ENCODE data around the gene CLK3.
"Not testable (repeated sequence)": the region's sequence is repeated elsewhere in the genome, so short reads cannot be mapped to it uniquely, and the experiment has no call there.

Gene CLK3

GRCh38 chr15:74621936-74622335 lies 6.3 kb downstream of the CLK3 start:
- no peak for DNase-seq (ENCODE audit: low read depth)

- DNase-seq (ENCODE audit: low read depth), result no peak
Measured at GRCh38 chr15:74622758-74623157, 7.1 kb downstream of the CLK3 start.

DNA sequence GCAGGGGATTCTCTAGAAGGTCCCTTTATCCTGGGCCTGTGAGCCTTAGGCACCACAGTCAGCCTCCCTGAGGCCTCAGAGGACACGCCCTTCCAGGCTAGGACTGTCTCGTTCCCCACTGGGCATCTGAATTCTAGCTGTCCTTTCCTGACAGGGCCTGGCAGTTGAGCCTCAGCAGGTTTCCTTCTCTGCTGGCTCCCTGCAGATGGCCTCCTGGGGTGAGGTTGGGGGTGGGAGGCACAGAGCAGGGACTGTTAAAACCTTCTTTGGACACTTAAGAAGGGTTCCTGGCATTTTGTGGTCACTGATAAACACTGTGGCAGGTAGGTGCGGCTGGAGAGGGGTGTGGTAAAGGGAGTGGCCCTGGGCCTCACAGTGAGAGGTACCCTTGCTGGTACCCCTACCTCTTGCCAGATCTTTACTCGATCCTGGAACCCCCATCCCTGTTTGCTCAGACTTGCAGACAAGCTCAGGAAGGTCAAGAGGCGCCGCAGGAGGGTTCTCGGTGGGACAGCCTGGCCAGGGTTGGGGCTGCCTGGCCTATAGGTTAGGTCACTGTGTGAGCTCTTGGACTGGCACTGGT lies 8.5 kb downstream of the CLK3 start:
- DNase-seq (ENCODE audit: low read depth), result no peak

GRCh38 chr15:74625693-74626092 lies 10.1 kb downstream of the CLK3 start:
- DNase-seq (ENCODE audit: low read depth), result no peak

- no peak for DNase-seq (ENCODE audit: low read depth)
Measured at GRCh38 chr15:74626336-74626735, 10.7 kb downstream of the CLK3 start.

GRCh38 chr15:74626752-74627692 lies 11.4 kb downstream of the CLK3 start:
- no peak for DNase-seq (ENCODE audit: low read depth)

DNA sequence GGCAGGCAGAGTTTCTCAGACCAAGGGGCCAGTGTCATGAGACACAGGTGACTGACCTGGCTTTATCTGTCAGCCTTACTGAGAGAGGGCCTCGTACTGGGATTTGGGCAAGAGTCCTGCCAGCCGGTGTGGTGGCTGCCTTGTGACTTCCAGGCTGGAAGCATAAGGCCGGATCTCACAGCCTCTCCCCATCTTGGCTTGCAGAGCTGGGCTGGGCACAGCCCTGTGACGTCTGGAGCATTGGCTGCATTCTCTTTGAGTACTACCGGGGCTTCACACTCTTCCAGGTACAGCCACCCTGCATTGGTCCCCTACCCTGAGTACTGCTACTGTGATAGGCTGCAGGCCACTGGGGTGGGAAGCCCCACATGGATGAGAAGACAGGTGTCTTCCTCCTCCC lies 12.1 kb downstream of the CLK3 start:
- no peak for DNase-seq (ENCODE audit: low read depth)

DNA sequence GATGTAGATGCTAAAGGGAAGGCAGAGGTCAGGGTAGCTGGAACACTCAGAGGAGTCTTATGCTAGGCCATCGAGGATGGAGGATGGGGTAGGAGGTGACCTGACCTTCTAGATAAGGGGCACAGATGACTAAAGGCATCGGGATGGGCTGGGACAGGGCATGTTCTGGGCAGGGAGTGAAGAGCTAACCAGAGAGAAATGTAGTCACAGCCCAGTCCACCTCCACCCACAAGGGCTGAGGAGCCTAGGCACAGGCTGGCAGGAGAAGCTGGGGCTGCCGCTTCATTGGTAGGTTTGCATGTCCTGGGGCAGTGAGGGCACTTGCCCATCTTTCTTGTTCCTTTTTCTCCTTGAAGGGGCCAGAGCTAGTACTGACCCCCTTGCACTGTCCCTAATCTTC lies 12.6 kb downstream of the CLK3 start:
- DNase-seq (ENCODE audit: low read depth), result no peak

DNA sequence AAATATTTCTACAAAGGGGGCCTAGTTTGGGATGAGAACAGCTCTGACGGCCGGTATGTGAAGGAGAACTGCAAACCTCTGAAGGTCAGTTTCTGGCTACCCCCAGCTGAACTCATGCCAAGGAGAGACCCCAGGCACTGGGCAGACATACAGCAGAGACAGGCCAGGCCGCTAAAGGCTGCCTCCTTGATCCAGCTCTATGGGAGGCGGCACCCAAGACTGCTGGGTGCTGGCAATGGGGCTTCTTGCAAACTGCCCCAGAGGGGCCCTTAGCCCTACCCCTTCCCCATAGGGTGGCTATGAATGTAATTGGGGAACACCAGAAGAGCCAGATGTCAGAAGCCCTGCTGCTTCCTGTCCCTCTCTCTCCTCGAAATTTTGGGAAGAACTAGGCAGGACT lies 13.3 kb downstream of the CLK3 start:
- DNase-seq (ENCODE audit: low read depth), result no peak

GRCh38 chr15:74629696-74630095 lies 14.1 kb downstream of the CLK3 start:
- DNase-seq (ENCODE audit: low read depth), result not testable (repeated sequence)

DNA sequence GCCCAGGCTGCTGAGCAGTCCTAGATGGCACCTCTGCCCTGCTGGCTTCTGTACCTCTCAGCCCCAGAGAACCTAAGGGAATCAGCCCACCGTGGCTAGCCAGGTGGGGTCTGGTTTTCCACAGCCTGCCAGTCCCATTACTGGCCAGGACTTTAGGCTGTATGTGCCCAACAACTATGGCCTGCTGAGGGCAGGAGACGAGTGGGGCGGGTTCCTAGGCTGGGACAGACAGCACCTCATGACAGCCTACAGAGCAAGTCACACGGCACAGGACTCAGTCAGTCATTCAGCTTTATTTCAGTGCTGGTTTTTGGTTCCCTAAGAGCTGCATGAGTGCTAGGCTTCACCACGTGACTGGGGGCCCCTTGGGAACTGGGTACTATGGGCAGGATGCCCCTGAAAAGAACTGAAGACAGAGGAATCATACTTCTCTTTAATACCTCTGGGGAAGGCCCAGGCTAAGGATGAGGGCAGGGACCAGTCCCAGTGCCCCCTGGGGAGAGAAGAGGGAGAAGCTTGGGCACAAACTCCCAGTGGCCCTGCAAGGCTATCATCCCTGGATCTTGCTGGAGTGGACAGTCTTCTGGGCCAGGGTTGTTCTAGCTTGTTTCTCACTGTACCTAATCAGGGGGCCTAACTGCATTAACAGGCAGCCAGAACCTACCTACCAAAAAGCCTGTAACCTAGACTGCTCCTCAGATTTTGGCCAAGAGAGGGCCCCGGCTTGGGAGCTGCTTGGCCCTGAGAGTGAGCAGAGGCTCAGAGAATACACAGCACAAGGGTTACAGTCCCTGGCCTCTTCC lies 14.8 kb downstream of the CLK3 start:
- DNase-seq (ENCODE audit: low read depth), result no peak

GRCh38 chr15:74631087-74631385 lies 15.4 kb downstream of the CLK3 start:
- DNase-seq (ENCODE audit: low read depth), result no peak

DNA sequence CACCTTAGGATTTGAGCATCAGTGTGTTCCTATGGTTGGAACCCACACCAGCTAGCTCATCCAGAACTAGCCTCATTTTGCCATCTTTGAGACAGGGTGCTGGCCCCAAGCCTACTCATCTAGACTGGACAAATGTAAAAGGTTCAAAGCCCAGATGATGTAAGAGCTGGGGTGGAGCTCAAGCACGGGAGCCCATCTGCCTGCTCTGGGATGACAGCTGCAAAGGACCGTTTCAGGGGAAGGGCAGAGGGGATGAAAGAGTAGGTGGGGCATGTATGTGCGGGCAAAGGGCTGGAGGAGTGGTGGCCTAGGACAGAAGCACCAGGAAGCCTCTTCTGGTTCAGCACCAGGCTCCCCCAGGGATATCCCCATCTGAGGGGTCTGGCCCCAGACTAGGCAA lies 15.8 kb downstream of the CLK3 start:
- no peak for DNase-seq (ENCODE audit: low read depth)

- no peak for DNase-seq (ENCODE audit: low read depth)
Measured at GRCh38 chr15:74631935-74632560, 16.4 kb downstream of the CLK3 start.

GRCh38 chr15:74632601-74633000 lies 17.0 kb downstream of the CLK3 start:
- no peak for DNase-seq (ENCODE audit: low read depth)

DNA sequence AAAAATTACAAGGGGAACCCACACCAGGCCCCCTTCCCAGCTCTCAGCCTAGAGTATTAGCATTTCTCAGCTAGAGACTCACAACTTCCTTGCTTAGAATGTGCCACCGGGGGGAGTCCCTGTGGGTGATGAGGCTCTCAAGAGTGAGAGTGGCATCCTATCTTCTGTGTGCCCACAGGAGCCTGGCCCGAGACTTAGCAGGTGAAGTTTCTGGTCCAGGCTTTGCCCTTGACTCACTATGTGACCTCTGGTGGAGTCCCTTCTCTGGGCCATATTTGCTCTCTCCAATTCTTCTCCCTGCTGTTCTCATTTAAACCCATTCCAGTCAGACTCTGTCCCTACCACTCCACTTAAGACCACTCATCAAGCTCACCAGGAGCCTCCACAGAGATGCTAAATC lies 18.1 kb downstream of the CLK3 start:
- no peak for DNase-seq (ENCODE audit: low read depth)

DNA sequence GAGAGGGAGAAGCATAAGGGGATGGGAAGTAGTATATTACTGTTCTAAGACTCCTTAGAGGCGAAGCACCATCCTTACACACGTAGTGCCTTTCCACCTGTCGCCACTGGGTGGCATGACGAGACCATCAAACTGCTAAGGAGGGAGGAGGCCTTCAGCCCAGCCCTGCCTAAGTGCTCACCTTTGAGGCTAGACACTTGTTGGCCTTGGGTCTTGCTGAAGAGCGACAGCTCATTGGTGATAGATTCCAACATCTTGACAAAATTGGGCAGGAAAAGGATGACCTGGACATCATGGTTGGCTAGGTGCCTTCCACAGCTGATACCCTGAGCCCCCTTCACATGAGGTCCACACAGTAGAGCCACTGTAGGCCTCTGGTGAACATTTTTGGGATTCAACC lies 19.6 kb downstream of the CLK3 start:
- no peak for DNase-seq (ENCODE audit: low read depth)

GRCh38 chr15:74636984-74637383 lies 21.3 kb downstream of the CLK3 start:
- no peak for DNase-seq (ENCODE audit: low read depth)

DNA sequence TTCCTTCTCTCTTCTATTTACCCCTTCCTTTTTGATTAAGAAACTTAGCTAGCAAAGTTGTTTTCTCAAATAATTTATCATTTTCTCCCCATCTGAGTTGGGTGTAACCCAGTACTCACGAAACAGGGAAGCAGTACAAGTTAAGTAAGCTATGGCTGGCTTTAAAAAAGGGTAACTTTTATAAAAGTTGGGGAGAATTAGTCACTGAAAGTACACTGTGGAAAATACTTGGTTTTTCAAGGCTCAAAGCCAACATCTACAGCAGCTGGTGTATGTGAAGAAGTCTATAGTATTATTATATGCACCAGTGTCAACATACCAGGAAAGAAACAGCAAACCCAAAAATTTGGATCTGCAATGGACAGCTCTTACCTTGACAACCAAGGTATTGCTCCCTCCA lies 25.5 kb downstream of the CLK3 start:
- DNase-seq (ENCODE audit: low read depth), result no peak

DNA sequence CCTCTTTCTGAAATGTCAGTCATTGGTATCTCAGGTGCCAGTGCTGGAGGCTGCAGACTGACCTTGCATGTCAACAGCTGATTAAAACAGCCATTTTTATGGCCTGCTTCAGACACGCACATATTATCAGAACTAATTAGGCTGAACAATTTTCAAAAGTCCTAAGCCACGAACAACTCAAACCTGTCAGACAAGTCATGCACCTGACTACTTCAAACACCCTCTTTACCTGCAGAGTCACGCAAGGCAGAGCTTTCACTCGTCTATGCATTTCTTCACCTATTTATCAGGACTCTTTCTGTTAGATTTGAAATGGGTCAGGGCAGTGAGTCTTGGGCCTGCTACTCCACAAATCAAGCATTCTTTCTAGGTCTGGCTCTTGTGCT lies 26.7 kb downstream of the CLK3 start:
- DNase-seq (ENCODE audit: low read depth), result no peak

DNA sequence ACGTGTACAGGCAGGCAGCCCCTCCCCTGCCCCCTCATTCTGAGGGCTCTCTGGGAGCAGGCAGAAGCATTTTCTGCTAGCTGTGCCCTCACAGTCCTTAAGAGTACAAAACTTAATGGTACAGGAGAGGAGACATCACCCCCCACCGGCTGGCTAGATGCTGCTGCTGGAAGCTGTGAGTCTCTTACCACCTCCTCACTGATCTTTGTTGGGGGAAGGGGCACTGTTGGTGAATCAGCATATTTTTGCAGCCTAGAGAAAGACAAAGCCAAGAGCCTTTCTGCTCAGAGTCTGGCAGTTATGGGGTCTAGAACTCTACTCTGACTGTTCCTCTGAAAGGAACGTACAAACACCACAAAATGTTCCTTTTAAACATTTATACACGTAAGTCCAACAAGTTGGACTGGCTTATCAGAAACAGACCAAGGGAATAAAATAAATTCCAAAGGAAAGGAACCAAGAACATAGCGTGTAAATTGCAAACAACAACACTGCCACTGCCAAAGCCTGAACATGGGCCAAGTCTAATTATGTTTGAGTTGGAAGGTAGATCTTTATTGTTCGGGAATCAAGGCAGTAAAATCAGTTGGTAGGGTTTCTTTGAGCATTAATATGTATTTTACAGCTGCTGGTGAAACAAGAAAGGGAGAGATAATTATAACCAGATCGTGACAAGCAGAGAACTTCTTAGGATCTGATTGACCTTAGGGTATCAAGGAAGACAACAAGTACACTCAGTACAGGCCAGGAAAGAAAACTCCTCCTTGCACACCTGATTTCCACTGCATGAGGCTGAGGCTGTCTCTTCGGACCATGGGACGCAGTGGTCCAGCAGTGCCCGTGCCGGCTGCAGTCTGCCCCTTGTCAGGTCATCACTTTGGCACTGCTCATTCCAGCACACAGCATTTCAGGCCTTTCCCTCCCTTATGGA lies 27.4 kb downstream of the CLK3 start:
- DNase-seq (ENCODE audit: low read depth), result no peak

All from HS-5 (cell line).